HuH-7.5 (cell line): ENCODE data around the gene TNK1.
"Not testable (repeated sequence)": the region's sequence is repeated elsewhere in the genome, so short reads cannot be mapped to it uniquely, and the experiment has no call there.

Experiments
- DNase-seq: peaks from one replicate; pipeline ENCODE4 v3.0.0; 2011; ENCODE audit warnings: low spot score

The TNK1 gene

DNA sequence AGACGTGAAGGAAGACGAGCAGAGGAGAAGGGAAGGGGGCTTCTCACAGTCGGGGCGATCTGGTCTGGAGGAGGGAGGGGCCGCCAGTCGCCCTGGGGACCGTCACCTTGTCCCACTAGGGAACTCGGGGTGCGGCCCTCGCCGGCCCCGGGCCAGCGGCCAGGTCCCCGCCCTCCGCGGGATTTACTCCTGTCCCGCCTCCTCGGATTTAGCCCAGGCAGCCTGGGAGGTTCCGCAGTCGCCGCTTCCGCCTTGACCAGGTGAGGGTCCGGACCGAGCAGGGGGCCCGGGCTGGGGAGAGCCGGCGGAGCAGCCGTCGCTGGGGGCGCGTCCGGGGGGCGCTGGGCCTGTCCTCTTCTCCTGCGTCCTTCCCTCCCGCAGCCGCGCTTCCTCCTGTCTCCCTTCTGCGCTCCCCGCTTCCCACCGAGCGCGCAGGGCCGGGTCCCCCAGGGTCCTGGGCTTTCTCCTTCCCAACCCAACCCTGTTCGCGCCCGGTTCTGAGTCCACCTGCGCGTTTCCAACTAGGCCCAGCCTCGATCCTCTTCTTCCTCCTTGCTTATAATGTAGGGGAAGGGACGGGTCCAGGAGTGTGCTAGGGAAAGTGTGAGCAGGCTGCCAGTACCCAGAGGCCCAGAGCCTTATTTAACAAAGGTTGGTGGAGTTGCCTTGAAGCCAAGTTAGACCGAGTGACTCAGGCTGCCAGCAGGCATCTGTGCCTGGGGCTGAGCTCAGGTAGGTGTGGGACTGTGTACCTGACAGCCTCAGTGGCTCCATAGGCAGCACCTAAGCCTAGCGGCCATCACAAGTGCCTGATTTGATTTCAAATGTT lies at the start of gene TNK1:
TNK1 (plus strand) TSS at position 235 of the 829 bp plus-strand sequence. CDS start 1,838 bp downstream, outside the sequence.
- peak; percentile 70 for DNase-seq

- DNase-seq: no peak
Observed at GRCh38 chr17:7332111-7332510, 48.8 kb upstream of the TNK1 start.

DNA sequence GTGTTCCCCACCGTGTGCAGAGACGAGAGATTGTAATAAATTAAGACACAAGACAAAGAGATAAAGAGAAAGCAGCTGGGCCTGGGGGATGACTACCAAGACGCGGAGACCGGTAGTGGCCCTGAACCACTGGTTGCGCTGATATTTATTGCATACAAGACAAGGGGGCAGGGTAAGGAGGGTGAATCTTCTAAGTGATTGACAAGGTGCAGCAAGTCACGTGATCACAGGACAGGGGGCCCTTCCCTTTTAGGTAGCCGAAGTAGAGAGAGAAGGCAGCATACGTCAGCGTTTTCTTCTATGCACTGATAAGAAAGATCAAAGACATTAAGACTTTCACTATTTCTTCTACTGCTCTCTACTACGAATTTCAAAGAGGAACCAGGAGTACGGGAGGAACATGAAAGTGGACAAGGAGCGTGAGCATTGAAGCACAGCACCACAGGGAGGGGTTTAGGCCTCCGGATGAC lies 48.3 kb upstream of the TNK1 start:
- not testable (repeated sequence) for DNase-seq

DNA sequence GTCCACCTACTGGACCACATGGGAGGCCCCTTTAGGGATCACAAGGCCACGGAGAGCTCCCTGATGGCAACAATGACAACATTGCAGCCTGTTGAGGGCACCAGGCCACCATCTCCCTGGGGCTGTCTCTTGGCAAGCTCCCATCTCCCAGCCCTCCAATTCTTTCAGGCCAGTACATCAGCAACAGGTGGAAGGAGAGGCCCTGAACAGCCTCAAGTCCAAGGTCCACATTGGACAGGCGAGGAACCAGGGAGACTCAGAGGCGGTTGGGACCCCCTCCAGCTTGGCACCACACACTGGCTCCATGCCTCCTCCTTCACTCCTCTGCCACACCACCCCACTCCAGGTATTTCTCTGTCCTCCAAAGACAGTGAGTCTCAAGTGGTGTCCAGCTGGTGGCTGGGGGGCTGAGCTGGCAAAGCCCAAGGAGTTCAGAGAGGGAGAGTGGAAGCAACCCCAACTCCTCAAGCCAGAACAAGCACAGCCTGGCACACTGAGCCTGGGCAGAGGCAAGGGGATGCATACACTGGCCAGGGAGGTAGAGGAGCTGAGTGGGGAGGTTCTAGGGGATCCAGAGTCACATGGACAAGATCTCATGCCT lies 45.9 kb upstream of the TNK1 start:
- no peak for DNase-seq

- DNase-seq: not testable (repeated sequence)
Observed at GRCh38 chr17:7335765-7336164, 45.1 kb upstream of the TNK1 start.

DNA sequence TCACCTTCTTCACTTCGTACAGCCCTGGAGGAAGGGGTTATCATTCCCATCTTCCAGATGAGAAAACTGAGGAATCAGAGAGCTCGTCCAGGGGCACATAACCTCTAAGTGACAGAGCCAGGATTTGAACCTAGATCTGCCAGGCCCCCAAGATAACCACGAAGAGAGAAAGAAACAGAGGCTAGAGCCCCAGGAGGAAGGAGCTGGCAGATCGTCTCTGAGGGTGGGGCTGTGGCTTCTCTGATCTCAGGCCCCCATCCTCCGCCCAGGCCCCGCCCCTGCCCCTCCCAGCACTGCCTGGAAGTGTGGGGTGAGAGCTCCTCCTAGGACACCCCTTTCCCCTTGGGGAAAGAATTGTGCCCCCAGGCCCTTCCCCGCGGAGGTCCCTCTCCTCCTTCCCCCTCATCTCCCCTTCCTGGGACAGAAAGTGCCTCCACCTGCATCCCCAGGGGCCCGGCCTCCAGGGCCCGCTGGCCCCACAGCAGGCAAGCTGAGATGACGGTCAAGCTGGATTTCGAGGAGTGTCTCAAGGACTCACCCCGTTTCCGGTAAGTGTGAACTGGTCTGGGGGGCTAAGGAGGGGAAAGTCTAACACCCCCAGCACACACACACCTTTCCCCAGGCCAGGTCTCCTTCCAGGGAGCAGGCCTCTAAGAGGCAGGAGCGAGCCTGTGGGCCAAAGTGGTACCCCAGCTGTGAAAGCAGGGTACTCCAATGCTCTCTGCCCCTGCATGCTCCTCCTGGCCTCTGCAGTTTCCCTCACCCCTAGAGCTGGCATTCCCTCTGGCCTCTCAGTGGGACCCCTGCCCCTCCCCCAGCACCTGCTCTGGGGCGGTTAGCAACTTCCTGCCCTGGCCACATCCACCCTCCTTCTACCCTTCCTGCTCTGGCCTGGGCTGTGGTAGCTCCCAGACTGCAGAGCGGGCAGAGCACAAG lies 44.4 kb upstream of the TNK1 start, which contains the start of gene ACAP1:
ACAP1 (plus strand) TSS at position 290 of the 936 bp plus-strand sequence; CDS start at position 496, 206 bp downstream.
- no peak for DNase-seq

GRCh38 chr17:7337600-7337999 lies 43.3 kb upstream of the TNK1 start:
- DNase-seq: not testable (repeated sequence)

- DNase-seq: no peak
Observed at GRCh38 chr17:7340179-7340578, 40.7 kb upstream of the TNK1 start.

DNA sequence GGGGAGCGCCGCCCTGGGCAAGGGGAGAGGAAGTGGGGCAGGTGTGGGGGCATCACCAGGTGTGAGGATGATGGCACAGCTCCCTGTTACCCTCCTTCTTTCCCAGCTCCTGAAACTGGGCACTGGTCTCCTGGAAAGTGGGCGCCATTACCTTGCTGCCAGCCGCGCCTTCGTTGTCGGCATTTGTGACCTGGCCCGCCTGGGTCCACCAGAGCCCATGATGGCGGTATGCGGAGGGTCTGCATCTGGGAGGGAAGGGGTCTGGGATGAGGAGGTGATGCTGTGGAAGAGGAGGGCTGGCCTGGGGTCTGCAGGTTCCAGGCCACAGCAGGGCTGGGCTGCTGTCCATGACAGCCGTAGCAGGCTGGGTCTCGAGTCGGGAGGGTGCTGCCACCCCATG lies 39.0 kb upstream of the TNK1 start:
- no peak for DNase-seq

DNA sequence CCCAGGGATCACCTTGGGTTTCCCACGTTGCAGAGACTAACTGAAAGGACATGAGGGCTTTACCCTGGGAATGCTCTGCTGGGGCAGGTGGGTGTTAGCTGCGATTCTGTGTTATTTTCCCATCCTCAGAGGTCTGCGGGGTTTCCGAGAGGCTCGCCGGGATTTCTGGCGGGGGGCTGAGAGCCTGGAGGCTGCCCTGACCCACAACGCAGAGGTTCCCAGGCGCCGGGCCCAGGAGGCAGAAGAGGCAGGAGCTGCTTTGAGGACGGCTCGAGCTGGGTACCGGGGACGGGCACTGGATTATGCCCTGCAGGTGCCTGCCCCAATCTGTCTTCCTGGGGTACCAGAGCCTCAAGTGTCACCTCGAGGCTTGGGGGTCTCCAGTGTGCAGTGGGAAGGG lies 37.6 kb upstream of the TNK1 start:
- no peak for DNase-seq

DNA sequence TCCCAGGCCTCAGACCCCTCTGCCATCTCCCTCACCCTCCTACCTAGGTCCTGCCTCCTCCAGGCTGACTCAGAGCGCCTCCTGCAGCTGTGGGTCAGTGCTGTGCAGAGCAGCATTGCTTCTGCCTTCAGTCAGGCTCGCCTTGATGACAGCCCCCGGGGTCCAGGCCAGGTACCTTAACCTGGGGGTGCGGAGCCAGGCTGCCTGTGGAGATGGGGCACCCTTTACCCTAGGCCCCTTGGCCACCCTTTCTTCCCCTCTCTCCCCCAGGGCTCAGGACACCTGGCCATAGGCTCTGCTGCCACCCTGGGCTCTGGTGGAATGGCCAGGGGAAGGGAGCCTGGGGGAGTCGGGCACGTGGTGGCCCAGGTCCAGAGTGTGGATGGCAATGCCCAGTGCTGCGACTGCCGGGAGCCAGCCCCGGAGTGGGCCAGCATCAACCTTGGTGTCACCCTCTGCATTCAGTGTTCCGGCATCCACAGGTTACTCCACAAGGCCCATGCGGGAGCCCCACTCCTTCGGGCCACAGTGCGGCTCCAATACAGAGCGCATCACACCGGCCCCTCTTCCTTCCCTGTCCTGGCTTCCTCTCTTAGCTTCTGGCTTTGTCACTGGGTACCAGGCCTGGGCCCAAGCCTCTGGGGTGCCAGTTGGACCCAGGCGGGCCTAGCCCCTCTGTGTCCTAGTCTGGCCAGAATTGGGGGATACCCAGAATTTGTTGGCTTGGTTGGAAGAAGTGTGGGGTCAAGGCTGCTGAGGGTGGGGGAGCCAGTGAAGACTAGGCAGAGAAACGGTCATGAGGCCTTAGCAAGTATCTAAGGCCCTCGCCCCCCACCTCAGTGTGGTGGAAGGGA lies 33.9 kb upstream of the TNK1 start:
- no peak for DNase-seq

GRCh38 chr17:7347630-7348477 lies 33.0 kb upstream of the TNK1 start:
- DNase-seq: no peak

DNA sequence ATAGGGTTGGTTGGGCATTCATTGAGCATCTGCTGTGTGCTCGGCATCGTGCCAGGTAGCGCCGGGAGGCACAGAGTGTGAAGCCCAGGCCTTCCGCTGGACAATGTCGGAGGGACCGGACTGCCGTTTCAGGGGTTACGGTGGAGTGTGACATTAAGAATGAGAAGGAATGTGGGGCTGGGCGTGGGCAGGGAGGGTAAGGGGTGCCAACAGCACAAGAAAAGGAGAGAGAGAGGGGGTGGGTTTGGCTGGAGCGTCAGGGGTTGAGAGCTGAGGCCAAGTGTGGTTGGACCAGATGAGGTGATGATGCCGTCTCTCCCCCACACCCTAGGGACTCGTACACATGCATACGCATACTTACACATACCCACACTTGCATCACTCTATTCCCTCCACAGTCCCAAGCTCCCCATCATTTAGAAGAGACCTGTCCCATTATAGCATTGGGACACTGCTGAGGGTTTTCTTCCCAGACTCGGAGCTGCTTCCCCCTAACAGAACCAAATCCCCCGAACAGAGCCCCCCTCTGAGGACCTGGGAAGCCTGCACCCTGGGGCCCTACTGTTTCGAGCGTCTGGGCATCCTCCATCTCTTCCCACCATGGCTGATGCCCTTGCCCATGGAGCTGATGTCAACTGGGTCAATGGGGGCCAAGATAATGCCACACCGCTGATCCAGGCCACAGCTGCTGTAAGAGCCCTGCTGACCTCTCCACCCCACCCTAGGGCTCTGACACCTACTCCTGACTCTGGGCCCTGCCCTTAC lies 32.2 kb upstream of the TNK1 start:
- no peak for DNase-seq

DNA sequence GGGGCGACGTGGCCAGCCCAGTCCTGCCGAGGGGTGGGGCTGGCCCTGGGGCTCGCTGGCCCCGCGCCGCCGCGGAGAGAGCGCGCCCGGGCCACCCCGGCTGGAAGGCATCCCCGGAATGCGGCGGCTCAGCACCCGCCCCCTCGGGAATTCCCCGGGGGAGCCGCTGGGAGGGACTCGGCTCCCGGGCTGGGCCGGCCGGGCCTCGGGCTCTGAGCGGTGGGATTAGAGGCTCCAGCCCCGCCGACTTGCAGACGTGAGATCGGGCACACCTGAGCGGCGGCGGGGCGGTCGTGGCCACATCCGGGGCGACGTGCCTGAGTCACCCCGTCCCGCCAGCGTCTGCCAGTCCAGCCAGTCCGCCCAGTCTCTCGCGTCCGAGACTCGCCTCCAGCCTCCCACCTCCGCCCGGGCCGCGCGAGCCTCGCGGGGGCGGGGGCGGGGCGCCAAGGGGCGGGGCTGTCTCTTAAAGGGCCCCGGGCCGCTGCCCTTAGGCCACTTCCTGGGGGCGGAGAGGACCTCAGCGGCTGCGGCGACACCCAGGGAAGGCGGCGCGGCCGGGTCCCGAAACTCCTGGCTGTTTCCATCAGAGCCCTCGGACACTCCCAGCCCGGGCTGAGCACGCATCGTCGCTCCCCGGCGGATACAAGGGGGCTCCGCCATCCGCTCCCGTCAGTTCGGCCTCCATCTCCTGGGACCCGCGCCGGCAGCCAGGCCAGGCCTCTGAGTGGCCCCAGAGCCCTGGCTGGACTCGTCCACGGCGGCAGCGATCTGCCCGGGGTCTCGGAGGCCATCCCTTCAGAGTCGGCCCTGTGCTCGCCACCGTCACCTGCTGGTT lies 29.0 kb upstream of the TNK1 start, which contains the start of gene KCTD11:
KCTD11 (plus strand) TSS at position 498 of the 838 bp plus-strand sequence.
- peak; percentile 88 for DNase-seq

GRCh38 chr17:7352503-7352889 lies 28.4 kb upstream of the TNK1 start:
- no peak for DNase-seq

- no peak for DNase-seq
Observed at GRCh38 chr17:7352910-7353635, 27.8 kb upstream of the TNK1 start.

DNA sequence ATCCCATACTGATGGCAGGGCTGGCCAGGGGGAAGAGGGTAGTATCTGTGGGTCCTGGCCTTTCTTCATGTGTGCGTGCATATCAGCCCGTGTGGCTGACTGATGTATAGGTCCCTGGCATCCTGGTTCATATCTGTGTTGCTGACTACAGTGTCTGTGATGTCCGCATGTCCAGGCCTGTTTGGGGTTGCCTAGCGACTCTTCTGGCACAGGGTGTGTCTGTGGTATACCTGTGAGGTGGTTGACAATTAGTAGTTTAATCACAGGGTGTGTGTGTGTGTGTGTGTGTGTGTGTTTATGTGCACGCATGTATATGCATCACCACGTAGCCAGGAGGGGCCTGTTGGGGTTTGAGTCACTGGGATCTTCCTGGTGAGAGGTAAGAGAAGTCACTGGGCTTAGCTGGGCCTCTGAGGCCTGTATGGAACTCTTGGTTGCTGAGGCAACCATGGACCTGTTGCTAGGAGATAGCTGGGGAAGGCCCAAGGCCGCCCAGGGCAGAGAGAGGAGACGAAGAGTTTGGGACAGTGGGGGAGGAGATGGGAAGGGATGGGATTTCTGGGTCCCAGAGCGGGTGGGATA lies 26.5 kb upstream of the TNK1 start:
- DNase-seq: no peak
